Naive thymus-derived CD8-positive, alpha-beta T cell (primary cell): ENCODE results near the gene GOLGA8B. TPM values are rescaled to one million over a fixed set of nuclear protein-coding genes. Genes with fewer than 3 reads are reported as not detected.
A peak's percentile ranks its signal among the peaks of the same experiment; 100 is the strongest.
"Not testable (repeated sequence)": the region's sequence is repeated elsewhere in the genome, so short reads cannot be mapped to it uniquely, and the experiment has no call there.

Experiments
- ATAC-seq, 2 donors: fragments of 150-1000 bp; cut with Tn5 transposase in 1 of 2; sonication (Bioruptor Pico), chemical (Tn5 transposase) in 1 of 2; 1 replicate in 1 of 2; 2 replicates in 1 of 2; pipeline ENCODE4 v1.10.0; 2021; ENCODE audit warnings: mild to moderate bottlenecking in 2 of 2, moderate library complexity in 2 of 2
- POLR2A ChIA-PET: fragments of 350-600 bp; sonication (Branson Sonifier 250); formaldehyde crosslinking; loops from one replicate; lab custom pipeline; 2021; ENCODE audit warnings: antibody characterized with exemption; lab: Charles Lee
- DNase-seq, 10 donors: peaks; one replicate each; pipeline versions ENCODE4 v3.0.0 to v3.0.0-alpha.2; 2020 to 2022
- H3K27ac Mint-ChIP-seq, 10 donors: one replicate each; pipeline ENCODE4 v1.8.0; 2020 to 2022; ENCODE audit warnings: mild to moderate bottlenecking in 10 of 10, mixed read lengths in 10 of 10, moderate library complexity in 4 of 10, inconsistent platforms in 1 of 10
- H3K27me3 Mint-ChIP-seq, 5 donors: one replicate each; pipeline ENCODE4 v1.8.0; 2021 to 2022; ENCODE audit warnings: mixed read lengths in 5 of 5
- H3K36me3 Mint-ChIP-seq, 3 donors: one replicate each; pipeline ENCODE4 v1.8.0; 2020 to 2022; ENCODE audit warnings: mixed read lengths in 3 of 3, mild to moderate bottlenecking in 2 of 3, inconsistent platforms in 1 of 3
- H3K4me1 Mint-ChIP-seq, 4 donors: one replicate each; pipeline ENCODE4 v1.8.0; 2021 to 2022; ENCODE audit warnings: mixed read lengths in 4 of 4
- H3K4me3 Mint-ChIP-seq, 10 donors: one replicate each; pipeline ENCODE4 v1.8.0; 2020 to 2022; ENCODE audit warnings: mild to moderate bottlenecking in 10 of 10, mixed read lengths in 10 of 10, moderate library complexity in 6 of 10, inconsistent platforms in 1 of 10
- H3K9me3 Mint-ChIP-seq, 9 donors: one replicate each; pipeline ENCODE4 v1.8.0; 2020 to 2022; ENCODE audit warnings: mixed read lengths in 9 of 9, mild to moderate bottlenecking in 3 of 9, inconsistent platforms in 1 of 9, moderate library complexity in 1 of 9
- polyA plus RNA-seq, 3 donors: library from polyadenylated mRNA; unstranded; fragments of 300-500 nt; fragmentation: Illumina TruSeq; gene quantifications; one replicate each; pipeline ENCODE4 v1.2.3, GENCODE V29; 2021
- total RNA-seq, 8 experiments: library from RNA in 2 of 8; stranded (reverse) in 2 of 8; gene quantifications; one replicate each; pipeline ENCODE4 v1.2.3 and lab custom pipeline; 2021 to 2026

GOLGA8B gene
- total and polyA plus RNA-seq, 5 experiments from 2014 or later, result 4.3 to 378 (median 5.8) TPM

- H3K9me3 Mint-ChIP-seq, DNase-seq, H3K4me3 Mint-ChIP-seq, H3K27ac Mint-ChIP-seq, ATAC-seq, POLR2A ChIA-PET, H3K27me3 Mint-ChIP-seq, H3K36me3 Mint-ChIP-seq: not testable (repeated sequence)
- peaks cover 16 to 40% (median 24%) of the 10 kb centered on the region in 4 donors for H3K4me1 Mint-ChIP-seq
These were observed 10.5 kb downstream of the GOLGA8B start for GRCh38 chr15:34572921-34573320.

DNA sequence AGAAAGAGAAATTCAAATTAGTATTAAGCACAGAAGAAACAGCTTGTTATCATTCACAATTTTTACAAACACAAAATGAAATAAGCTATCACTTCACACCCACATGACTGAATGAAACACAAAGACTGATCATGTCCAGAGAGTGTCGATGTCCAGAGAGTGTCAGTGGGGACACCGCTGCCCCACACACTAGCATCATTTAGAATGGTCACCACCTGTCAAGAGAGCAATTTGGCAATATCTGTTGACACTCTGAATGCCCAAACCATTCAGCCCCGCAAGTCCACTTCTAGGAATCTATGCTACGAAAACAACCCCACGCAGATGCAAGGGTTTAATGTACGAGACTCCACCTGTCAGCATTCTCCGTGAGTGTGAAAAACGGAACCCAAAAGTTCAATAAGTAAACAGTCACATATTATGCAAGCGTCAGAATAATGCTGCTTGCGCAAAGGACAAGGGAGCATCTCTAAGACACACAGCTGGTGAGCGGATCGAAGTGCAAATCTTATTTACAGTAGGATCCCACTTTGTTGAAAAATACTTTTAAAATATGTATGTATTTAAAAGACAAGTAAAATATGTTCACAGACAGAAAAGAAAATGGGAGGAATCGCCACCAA, 11.3 kb downstream of the GOLGA8B start:
- POLR2A ChIA-PET, H3K9me3 Mint-ChIP-seq, H3K27me3 Mint-ChIP-seq, ATAC-seq, DNase-seq, H3K27ac Mint-ChIP-seq, H3K4me3 Mint-ChIP-seq, H3K36me3 Mint-ChIP-seq: not testable (repeated sequence)
- H3K4me1 Mint-ChIP-seq, result peaks cover 19 to 41% (median 26%) of the 10 kb centered on the region in 4 donors

GRCh38 chr15:34569670-34570396, 13.6 kb downstream of the GOLGA8B start:
- H3K27me3 Mint-ChIP-seq, H3K27ac Mint-ChIP-seq, POLR2A ChIA-PET, H3K4me3 Mint-ChIP-seq, H3K36me3 Mint-ChIP-seq, H3K9me3 Mint-ChIP-seq, ATAC-seq, DNase-seq: not testable (repeated sequence)
- peaks cover 11 to 26% (median 19%) of the 10 kb centered on the region in 4 donors for H3K4me1 Mint-ChIP-seq

DNA sequence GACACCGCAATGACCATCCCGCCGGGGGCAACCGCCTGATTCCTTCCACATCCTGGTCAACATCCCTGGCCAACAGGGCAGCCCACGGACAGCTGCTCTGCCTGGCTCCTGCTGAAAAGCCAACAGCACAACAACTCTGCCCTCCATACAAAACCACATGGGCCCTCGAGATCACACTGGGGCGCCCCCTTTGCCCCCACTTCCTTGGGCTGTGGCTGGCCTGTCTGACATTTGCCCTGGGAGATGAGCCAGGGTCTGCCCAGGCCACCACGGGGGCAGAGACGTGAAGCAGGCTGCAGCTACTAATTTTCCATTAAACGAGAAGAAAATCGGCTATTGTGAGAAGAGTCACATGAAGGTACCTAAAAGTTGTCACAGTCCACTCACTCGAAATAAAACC, 16.3 kb downstream of the GOLGA8B start:
- not testable (repeated sequence) for H3K27me3 Mint-ChIP-seq, H3K27ac Mint-ChIP-seq, H3K9me3 Mint-ChIP-seq

DNA sequence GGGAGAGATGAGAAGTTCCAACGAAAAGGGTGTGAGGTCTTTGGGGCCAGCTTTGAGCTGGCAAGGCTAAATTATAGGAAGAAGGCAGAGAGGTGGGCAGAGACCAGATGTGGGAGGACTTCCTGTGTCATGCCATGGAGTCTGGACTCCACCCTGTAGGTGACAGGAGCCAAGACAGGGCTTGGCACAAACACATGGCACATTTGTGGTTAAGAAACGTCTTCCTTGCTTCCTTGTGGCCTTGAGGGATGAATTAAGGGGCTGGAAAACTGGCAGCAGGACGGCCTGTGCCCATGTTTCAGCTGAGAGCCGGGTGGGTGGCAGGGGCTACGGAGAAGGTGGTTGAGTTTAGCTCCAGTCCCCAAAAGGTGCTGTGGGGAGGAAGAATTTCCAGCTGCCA, 18.7 kb downstream of the GOLGA8B start:
- H3K9me3 Mint-ChIP-seq, H3K4me3 Mint-ChIP-seq, DNase-seq, ATAC-seq, H3K36me3 Mint-ChIP-seq, POLR2A ChIA-PET, H3K27me3 Mint-ChIP-seq: not testable (repeated sequence)
- Mint-ChIP-seq H3K4me1 (peaks cover 8 to 14% (median 9%) of the 10 kb centered on the region in 4 donors), H3K27ac (peak overlapping the region in 1 of 10 donors; percentile 71)

More for the DNA sequence above, 16.3 kb downstream of the GOLGA8B start:
- H3K36me3 Mint-ChIP-seq, DNase-seq, POLR2A ChIA-PET, H3K4me3 Mint-ChIP-seq, ATAC-seq: not testable (repeated sequence)
- H3K4me1 Mint-ChIP-seq, result peaks cover 10 to 21% (median 13%) of the 10 kb centered on the region in 4 donors

- H3K9me3 Mint-ChIP-seq, H3K27me3 Mint-ChIP-seq, H3K36me3 Mint-ChIP-seq, ATAC-seq, H3K27ac Mint-ChIP-seq, DNase-seq, POLR2A ChIA-PET, H3K4me1 Mint-ChIP-seq, H3K4me3 Mint-ChIP-seq: not testable (repeated sequence)
These were observed 22.6 kb downstream of the GOLGA8B start for GRCh38 chr15:34560814-34561213.

DNA sequence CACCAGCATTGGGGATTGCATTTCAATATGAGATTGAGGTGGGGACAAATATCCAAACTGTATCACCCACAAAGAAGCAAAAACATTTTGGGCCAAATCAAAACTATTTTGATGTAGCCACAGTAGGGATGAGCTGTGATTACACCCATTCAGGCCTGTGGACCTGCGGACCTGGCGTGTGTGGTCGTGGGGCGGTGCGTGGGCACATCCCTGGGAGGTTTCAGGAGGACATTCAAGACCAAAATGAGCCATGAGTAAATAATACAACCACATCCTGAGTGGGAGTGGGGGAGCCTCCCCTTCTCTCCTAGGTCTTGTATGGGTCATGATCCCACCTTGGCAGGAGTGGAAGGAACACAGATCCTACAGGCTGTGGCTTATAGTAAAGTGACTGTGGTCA, 23.7 kb downstream of the GOLGA8B start:
- DNase-seq, ATAC-seq, H3K4me1 Mint-ChIP-seq, H3K9me3 Mint-ChIP-seq, H3K36me3 Mint-ChIP-seq, H3K27ac Mint-ChIP-seq, POLR2A ChIA-PET, H3K27me3 Mint-ChIP-seq, H3K4me3 Mint-ChIP-seq: not testable (repeated sequence)

GRCh38 chr15:34555162-34555561, 28.3 kb downstream of the GOLGA8B start:
- peak in 3 of 10 donors; percentile 1 to 41 (median 7) for DNase-seq
- H3K36me3 Mint-ChIP-seq, H3K27me3 Mint-ChIP-seq, H3K27ac Mint-ChIP-seq, POLR2A ChIA-PET, H3K4me3 Mint-ChIP-seq, H3K9me3 Mint-ChIP-seq, H3K4me1 Mint-ChIP-seq: not testable (repeated sequence)
- peak in 1 of 2 donors; percentile 92 for ATAC-seq

DNA sequence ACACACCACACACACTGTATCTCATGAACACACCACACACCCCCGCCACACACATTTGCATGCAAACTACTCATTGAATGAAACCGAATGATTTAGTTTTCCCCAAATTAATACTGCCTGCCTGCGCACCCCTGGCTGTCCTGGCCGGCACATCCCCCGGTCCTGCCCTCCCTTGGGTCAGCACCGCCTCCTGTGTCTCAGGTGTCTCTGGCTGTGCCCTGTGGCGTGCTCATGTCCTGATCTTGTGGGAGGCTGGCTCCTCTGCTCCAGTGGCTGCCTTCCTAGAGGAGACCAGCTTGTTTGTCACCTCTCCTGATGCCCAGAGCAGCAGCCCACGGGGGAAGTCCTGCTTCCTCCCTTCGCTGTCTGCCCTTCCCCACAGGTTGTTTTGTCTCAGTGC, 28.7 kb downstream of the GOLGA8B start:
- H3K9me3 Mint-ChIP-seq, DNase-seq, H3K4me3 Mint-ChIP-seq, H3K27me3 Mint-ChIP-seq, POLR2A ChIA-PET, H3K36me3 Mint-ChIP-seq, H3K4me1 Mint-ChIP-seq, H3K27ac Mint-ChIP-seq: not testable (repeated sequence)
- peak in 1 of 2 donors; percentile 24 for ATAC-seq

- H3K4me3 Mint-ChIP-seq, H3K9me3 Mint-ChIP-seq, DNase-seq, POLR2A ChIA-PET, H3K4me1 Mint-ChIP-seq, ATAC-seq, H3K27me3 Mint-ChIP-seq, H3K36me3 Mint-ChIP-seq: not testable (repeated sequence)
- peak overlapping the region in 1 of 10 donors; percentile 52 for H3K27ac Mint-ChIP-seq
These were observed 29.3 kb downstream of the GOLGA8B start for GRCh38 chr15:34554126-34554525.

GRCh38 chr15:34550129-34550528, 33.3 kb downstream of the GOLGA8B start:
- DNase-seq, H3K27me3 Mint-ChIP-seq, H3K9me3 Mint-ChIP-seq, H3K36me3 Mint-ChIP-seq, H3K4me1 Mint-ChIP-seq, POLR2A ChIA-PET, H3K27ac Mint-ChIP-seq, H3K4me3 Mint-ChIP-seq: not testable (repeated sequence)
- peak in 1 of 2 donors; percentile 51 for ATAC-seq

GRCh38 chr15:34549381-34549809, 34.1 kb downstream of the GOLGA8B start:
- H3K9me3 Mint-ChIP-seq, DNase-seq, H3K27ac Mint-ChIP-seq, H3K36me3 Mint-ChIP-seq, H3K27me3 Mint-ChIP-seq, ATAC-seq, H3K4me1 Mint-ChIP-seq, H3K4me3 Mint-ChIP-seq, POLR2A ChIA-PET: not testable (repeated sequence)

DNA sequence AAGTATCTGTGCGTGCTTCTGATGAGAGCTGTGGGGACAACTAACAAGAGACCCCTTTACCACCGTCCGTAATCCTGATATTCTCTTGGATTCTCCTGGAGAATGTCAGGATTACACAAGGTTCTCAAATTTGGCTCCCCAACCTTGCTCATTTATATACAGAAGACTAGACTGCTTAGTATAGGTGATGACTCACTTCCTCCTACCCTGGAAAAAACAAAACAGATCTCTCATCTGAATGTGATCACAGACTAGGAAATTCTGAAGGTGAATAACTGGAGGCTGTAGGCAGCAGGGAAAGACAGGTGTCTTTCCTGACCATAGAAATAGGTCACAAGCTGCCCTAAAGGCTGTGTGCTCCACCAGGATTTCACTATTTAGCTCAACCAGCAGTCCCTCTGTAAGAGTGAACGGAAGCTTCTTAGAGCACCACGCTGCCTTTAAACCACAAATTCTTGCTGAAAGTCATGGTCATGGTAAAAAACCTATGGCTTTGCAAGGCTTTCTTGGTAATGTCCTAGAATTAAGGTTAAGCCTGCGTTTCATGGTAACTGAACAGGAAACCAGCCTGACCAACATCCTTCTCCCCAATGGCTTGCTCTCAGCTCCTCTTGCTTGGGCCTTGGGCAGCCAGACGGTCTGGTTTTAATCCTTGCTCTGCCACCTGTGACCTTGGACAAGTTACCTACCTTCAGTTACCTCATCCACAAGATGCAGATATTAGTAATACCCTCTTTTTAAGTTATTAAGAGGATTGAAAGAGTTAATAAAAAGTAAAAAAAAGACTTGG, 39.4 kb downstream of the GOLGA8B start:
- DNase-seq, H3K27me3 Mint-ChIP-seq, POLR2A ChIA-PET, H3K4me1 Mint-ChIP-seq, ATAC-seq, H3K4me3 Mint-ChIP-seq, H3K27ac Mint-ChIP-seq, H3K36me3 Mint-ChIP-seq, H3K9me3 Mint-ChIP-seq: not testable (repeated sequence)
